ENCODE results near the gene NCAM1. TPM values are rescaled to one million over a fixed set of nuclear protein-coding genes. Genes with fewer than 3 reads are reported as not detected.

Gene NCAM1
- total and polyA plus RNA-seq, 2 donors (not counting 1 experiment from before 2014, with no cell fraction given), result 0.17 to 2.6 TPM

GRCh38 chr11:113267493-113267892 lies 306.3 kb downstream of the NCAM1 start:
- TF ChIP-seq CTCF (conservative IDR thresholded peaks at IDR 0.05 in 1 of 2, IDR thresholded peaks at IDR 0.05 in 1 of 2; ENCODE audit: low read depth in 1 of 2, low read length in 2 of 2), result no peak
- no peak for TF ChIP-seq EZH2 (IDR thresholded peaks at IDR 0.05; ENCODE audit: low read length, missing control alignments)
- Histone ChIP-seq H2AFZ (ENCODE audit: low read length) (no peak overlapping the region), H3K27ac (ENCODE audit: insufficient read depth, low read length) (no peak overlapping the region), H3K36me3 (ENCODE audit: control insufficient read depth, insufficient read depth, low read length) (no peaks in the 10 kb centered on the region), H4K20me1 (ENCODE audit: control insufficient read depth, extremely low read depth, insufficient read depth, low read length) (no peaks in the 10 kb centered on the region), H3K27me3 (ENCODE audit: control insufficient read depth, insufficient read depth, low read length) (no peaks in the 10 kb centered on the region), H3K4me2 (ENCODE audit: extremely low read depth, insufficient read depth, low read length) (no peak overlapping the region), H3K9ac (ENCODE audit: insufficient read depth, low read length) (no peak overlapping the region), H3K4me3 (replicated peaks in 1 of 4; ENCODE audit: control extremely low read depth in 1 of 4, insufficient read depth in 1 of 4, low read depth in 3 of 4, low read length in 4 of 4) (no peak overlapping the region), H3K79me2 (ENCODE audit: control insufficient read depth, insufficient read depth, low read length) (no peaks in the 10 kb centered on the region), H3K4me1 (ENCODE audit: control insufficient read depth, extremely low read depth, insufficient read depth, low read length) (no peaks in the 10 kb centered on the region), H3K9me3 (ENCODE audit: control insufficient read depth, insufficient read depth, low read depth, low read length) (no peaks in the 10 kb centered on the region)
- DNase-seq (ENCODE audit: low read depth in 2 of 2), result no peak

GRCh38 chr11:113269096-113269495 lies 307.9 kb downstream of the NCAM1 start:
- no peak overlapping the region for H3K9ac ChIP-seq (ENCODE audit: insufficient read depth, low read length)
- H3K4me2 ChIP-seq (ENCODE audit: extremely low read depth, insufficient read depth, low read length), result no peak overlapping the region
- no peak for TF ChIP-seq CTCF (conservative IDR thresholded peaks at IDR 0.05 in 1 of 2, IDR thresholded peaks at IDR 0.05 in 1 of 2; ENCODE audit: low read depth in 1 of 2, low read length in 2 of 2)
- TF ChIP-seq EZH2 (IDR thresholded peaks at IDR 0.05; ENCODE audit: low read length, missing control alignments), result no peak
- H4K20me1 ChIP-seq (ENCODE audit: control insufficient read depth, extremely low read depth, insufficient read depth, low read length), result no peaks in the 10 kb centered on the region
- no peaks in the 10 kb centered on the region for H3K27me3 ChIP-seq (ENCODE audit: control insufficient read depth, insufficient read depth, low read length)
- H3K36me3 ChIP-seq (ENCODE audit: control insufficient read depth, insufficient read depth, low read length), result no peaks in the 10 kb centered on the region
- DNase-seq (ENCODE audit: low read depth in 2 of 2), result no peak
- no peak overlapping the region for H3K27ac ChIP-seq (ENCODE audit: insufficient read depth, low read length)
- no peaks in the 10 kb centered on the region for H3K9me3 ChIP-seq (ENCODE audit: control insufficient read depth, insufficient read depth, low read depth, low read length)
- no peak overlapping the region for H2AFZ ChIP-seq (ENCODE audit: low read length)
- no peaks in the 10 kb centered on the region for H3K79me2 ChIP-seq (ENCODE audit: control insufficient read depth, insufficient read depth, low read length)
- no peaks in the 10 kb centered on the region for H3K4me1 ChIP-seq (ENCODE audit: control insufficient read depth, extremely low read depth, insufficient read depth, low read length)
- no peak overlapping the region for H3K4me3 ChIP-seq (replicated peaks in 1 of 4; ENCODE audit: control extremely low read depth in 1 of 4, insufficient read depth in 1 of 4, low read depth in 3 of 4, low read length in 4 of 4)

- Histone ChIP-seq H3K9ac (ENCODE audit: insufficient read depth, low read length) (no peak overlapping the region), H3K79me2 (ENCODE audit: control insufficient read depth, insufficient read depth, low read length) (no peaks in the 10 kb centered on the region), H3K27ac (ENCODE audit: insufficient read depth, low read length) (no peak overlapping the region), H2AFZ (ENCODE audit: low read length) (no peak overlapping the region), H3K4me2 (ENCODE audit: extremely low read depth, insufficient read depth, low read length) (no peak overlapping the region), H3K4me1 (ENCODE audit: control insufficient read depth, extremely low read depth, insufficient read depth, low read length) (no peaks in the 10 kb centered on the region), H3K36me3 (ENCODE audit: control insufficient read depth, insufficient read depth, low read length) (no peaks in the 10 kb centered on the region), H3K27me3 (ENCODE audit: control insufficient read depth, insufficient read depth, low read length) (no peaks in the 10 kb centered on the region), H4K20me1 (ENCODE audit: control insufficient read depth, extremely low read depth, insufficient read depth, low read length) (no peaks in the 10 kb centered on the region), H3K9me3 (ENCODE audit: control insufficient read depth, insufficient read depth, low read depth, low read length) (no peaks in the 10 kb centered on the region), H3K4me3 (replicated peaks in 1 of 4; ENCODE audit: control extremely low read depth in 1 of 4, insufficient read depth in 1 of 4, low read depth in 3 of 4, low read length in 4 of 4) (no peak overlapping the region)
- no peak for TF ChIP-seq CTCF (conservative IDR thresholded peaks at IDR 0.05 in 1 of 2, IDR thresholded peaks at IDR 0.05 in 1 of 2; ENCODE audit: low read depth in 1 of 2, low read length in 2 of 2)
- DNase-seq (ENCODE audit: low read depth in 2 of 2), result no peak
Measured at GRCh38 chr11:113269636-113270035, 308.4 kb downstream of the NCAM1 start.

Data from fibroblast of lung (primary cell).